ENCODE measurements around the gene KBTBD4. TPM values are rescaled to one million over a fixed set of nuclear protein-coding genes. Genes with fewer than 3 reads are reported as not detected.
"Not testable (repeated sequence)": the region's sequence is repeated elsewhere in the genome, so short reads cannot be mapped to it uniquely, and the experiment has no call there.

The KBTBD4 gene
- polyA plus RNA-seq, 3 donors, result 28.6 to 29.4 (median 29.0) TPM

GRCh38 chr11:47532597-47533213 lies 46.1 kb downstream of the KBTBD4 start:
- no peak for DNase-seq

- DNase-seq, result no peak
Measured at GRCh38 chr11:47531666-47532065, 47.1 kb downstream of the KBTBD4 start.

GRCh38 chr11:47530721-47531120 lies 48.0 kb downstream of the KBTBD4 start:
- not testable (repeated sequence) for DNase-seq

GRCh38 chr11:47529951-47530350 lies 48.8 kb downstream of the KBTBD4 start:
- DNase-seq, result no peak

GRCh38 chr11:47527186-47527585 lies 51.6 kb downstream of the KBTBD4 start:
- DNase-seq, result no peak

GRCh38 chr11:47526032-47526431 lies 52.7 kb downstream of the KBTBD4 start:
- not testable (repeated sequence) for DNase-seq

- no peak for DNase-seq
Measured at GRCh38 chr11:47524291-47524874, 54.4 kb downstream of the KBTBD4 start.

GRCh38 chr11:47523490-47524225 lies 55.1 kb downstream of the KBTBD4 start:
- no peak for DNase-seq

Other genes starting within 250 kb of the KBTBD4 start
- under 1 TPM; 0.07 to 0.14 (median 0.10) TPM for gene MYBPC3, start 226.3 kb downstream of the KBTBD4 start, polyA plus RNA-seq (ENCODE audit: insufficient read length in 3 of 3)
- 1 to 10 TPM; 3.7 to 5.7 (median 4.6) TPM for gene SPI1, start 200.4 kb downstream of the KBTBD4 start, polyA plus RNA-seq (ENCODE audit: insufficient read length in 3 of 3)
- 10 to 100 TPM; 58.4 to 71.9 (median 64.3) TPM for gene SLC39A13, start 170.4 kb downstream of the KBTBD4 start, polyA plus RNA-seq (ENCODE audit: insufficient read length in 3 of 3)
- gene PSMC3, start 152.5 kb downstream of the KBTBD4 start, polyA plus RNA-seq (ENCODE audit: insufficient read length in 3 of 3), result 100 to 1,000 TPM; 137 to 154 (median 143) TPM
- gene RAPSN, start 129.8 kb downstream of the KBTBD4 start, polyA plus RNA-seq (ENCODE audit: insufficient read length in 3 of 3), result under 1 TPM; 0.23 to 0.52 (median 0.49) TPM
- gene CELF1, start 25.8 kb downstream of the KBTBD4 start, polyA plus RNA-seq (ENCODE audit: insufficient read length in 3 of 3), result 100 to 1,000 TPM in 2 of 3 donors, 10 to 100 TPM in 1; 91.7 to 120 (median 119) TPM
- gene PTPMT1, start 13.4 kb downstream of the KBTBD4 start, polyA plus RNA-seq (ENCODE audit: insufficient read length in 3 of 3), result 10 to 100 TPM; 50.5 to 60.5 (median 55.3) TPM
- 100 to 1,000 TPM; 140 to 150 (median 144) TPM for gene NDUFS3, start 104 bp upstream of the KBTBD4 start, polyA plus RNA-seq (ENCODE audit: insufficient read length in 3 of 3)
- gene FAM180B, start 7.7 kb upstream of the KBTBD4 start, polyA plus RNA-seq (ENCODE audit: insufficient read length in 3 of 3), result under 1 TPM; 0.26 to 0.70 (median 0.65) TPM
- 10 to 100 TPM in 2 of 3 donors, 1 to 10 TPM in 1; 6.8 to 14.3 (median 11.8) TPM for gene C1QTNF4, start 15.4 kb upstream of the KBTBD4 start, polyA plus RNA-seq (ENCODE audit: insufficient read length in 3 of 3)
- 100 to 1,000 TPM; 122 to 130 (median 128) TPM for gene MTCH2, start 63.6 kb upstream of the KBTBD4 start, polyA plus RNA-seq (ENCODE audit: insufficient read length in 3 of 3)
- gene AGBL2, start 136.4 kb upstream of the KBTBD4 start, polyA plus RNA-seq (ENCODE audit: insufficient read length in 3 of 3), result 10 to 100 TPM in 2 of 3 donors, 1 to 10 TPM in 1; 6.1 to 16.2 (median 13.1) TPM
- gene FNBP4, start 188.4 kb upstream of the KBTBD4 start, polyA plus RNA-seq (ENCODE audit: insufficient read length in 3 of 3), result 100 to 1,000 TPM in 2 of 3 donors, 10 to 100 TPM in 1; 86.8 to 205 (median 181) TPM

Data from renal pelvis (tissue), 4 donors.